Measurements from ENCODE around the gene CALHM5.

Gene CALHM5

DNA sequence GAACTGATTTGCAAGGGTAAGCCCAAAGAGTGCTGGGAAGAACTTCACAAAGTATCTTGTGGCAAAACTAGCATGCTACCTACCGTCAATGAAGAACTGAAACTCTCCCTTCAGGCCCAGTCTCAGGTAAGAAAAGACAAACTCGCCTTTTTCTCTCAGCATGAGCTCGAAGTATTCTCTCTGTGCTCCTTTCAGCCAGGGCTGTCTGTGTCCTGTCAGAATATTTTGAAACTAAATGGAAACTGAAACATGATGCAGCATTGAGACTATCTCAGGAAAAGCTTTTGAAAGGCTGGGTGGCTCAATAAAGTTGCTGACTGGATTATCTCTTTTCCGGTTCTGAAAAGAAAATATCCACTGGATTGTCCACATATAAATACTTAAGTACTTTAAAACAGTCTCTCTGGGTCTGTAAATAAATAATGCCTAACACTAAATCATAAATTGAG lies 696 bp downstream of the CALHM5 start:
- DNase-seq, result no peak

DNA sequence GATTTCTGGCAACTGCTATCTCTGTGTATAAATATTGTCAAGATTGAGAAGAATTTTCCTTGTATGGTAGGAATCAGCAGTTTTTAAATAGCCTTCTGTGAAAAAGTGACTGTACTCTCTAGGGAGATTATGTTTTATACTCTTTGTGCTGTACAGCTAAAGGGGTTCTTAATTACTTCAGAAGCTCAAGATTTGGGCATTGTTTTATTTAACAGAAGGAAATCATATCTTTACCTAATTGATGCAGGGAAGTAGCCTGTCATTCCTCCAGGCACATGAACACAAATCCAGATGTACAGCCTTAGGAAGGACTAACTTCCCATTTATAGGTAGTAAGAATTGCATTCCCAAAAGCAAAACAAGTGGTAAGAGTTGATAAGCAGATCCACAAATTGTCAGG lies 1.3 kb downstream of the CALHM5 start:
- DNase-seq, result no peak

GRCh38 chr6:116513224-116513875 lies 1.9 kb downstream of the CALHM5 start:
- no peak for DNase-seq

DNA sequence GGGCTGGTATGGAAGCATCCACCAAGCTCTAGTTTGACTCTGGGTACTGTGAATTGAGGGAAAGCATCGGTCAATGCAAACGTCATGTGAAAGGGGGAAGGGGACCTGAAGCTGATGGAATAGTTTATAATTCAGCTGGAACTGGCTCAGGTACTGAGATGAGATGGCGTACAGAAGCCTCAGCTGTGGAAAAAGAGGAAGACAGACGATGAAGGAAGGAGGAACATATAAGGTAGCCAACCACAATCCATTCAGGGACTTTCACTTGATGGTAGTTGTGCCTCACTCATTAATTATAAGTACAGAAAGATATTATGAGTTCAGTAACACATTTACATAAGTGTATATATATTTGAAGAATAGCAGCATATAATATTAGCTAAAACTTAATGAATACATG lies 2.7 kb downstream of the CALHM5 start:
- DNase-seq, result no peak

- DNase-seq, result no peak
Measured at GRCh38 chr6:116515141-116515540, 3.7 kb downstream of the CALHM5 start.

DNA sequence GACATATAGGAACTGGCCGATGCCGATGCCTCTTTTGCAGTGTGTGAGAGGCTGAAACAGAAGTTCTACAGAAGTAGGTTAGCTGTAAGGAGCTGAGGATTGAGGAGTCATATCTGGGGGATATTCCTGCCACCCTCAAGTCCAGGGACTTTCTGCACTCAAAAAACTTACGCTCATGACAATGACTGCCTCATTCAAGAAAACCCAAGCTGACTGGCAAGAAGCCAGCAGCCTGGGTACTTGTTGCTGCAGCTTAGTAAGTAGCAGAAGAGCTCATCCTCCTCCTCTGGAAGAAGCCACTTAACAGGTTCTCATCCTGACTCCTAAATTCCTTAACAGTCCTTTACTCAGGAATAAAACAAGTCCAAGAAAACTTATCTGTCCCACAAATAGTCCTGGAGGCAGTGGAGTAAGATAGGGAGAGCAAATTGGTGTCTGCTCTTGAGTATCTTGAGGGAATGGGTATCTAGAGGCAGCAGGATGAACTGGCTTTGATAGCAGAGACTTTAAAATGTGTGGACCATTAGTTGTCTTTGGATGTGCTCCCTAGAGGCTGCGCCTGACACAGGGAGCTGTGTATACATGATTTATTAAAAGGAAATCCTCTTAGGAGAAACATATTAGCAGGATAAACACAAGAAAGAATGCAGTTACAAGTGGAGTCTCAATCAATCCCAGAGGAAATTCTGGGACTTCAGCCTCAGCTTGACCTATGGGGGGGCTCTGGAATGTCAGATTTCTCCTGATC lies 7.4 kb downstream of the CALHM5 start:
- no peak for DNase-seq

- no peak for DNase-seq
Measured at GRCh38 chr6:116522896-116523295, 11.5 kb downstream of the CALHM5 start.

GRCh38 chr6:116524236-116524635 lies 12.8 kb downstream of the CALHM5 start:
- no peak for DNase-seq

DNA sequence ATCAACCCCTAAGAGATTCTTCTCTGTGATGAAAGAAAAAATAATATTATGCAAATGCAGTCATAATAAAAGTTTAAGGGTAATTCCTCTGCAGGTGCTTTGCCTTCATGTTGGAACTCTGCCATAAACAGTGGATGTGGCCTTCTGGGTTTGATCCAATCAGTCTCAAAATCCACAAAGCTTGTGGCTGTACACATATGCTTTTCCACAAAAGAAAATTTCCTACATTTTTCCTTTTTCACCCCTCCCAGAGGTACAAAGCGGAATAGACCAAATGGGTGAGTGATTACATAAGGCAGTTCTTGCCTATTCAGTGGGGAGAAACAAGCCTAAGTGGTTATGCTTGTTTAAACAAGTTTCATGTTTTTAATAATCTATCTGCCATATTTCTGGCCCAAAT lies 16.7 kb downstream of the CALHM5 start:
- no peak for DNase-seq

GRCh38 chr6:116528780-116529179 lies 17.3 kb downstream of the CALHM5 start:
- DNase-seq, result no peak

- no peak for DNase-seq
Measured at GRCh38 chr6:116529466-116530290, 18.2 kb downstream of the CALHM5 start.

DNA sequence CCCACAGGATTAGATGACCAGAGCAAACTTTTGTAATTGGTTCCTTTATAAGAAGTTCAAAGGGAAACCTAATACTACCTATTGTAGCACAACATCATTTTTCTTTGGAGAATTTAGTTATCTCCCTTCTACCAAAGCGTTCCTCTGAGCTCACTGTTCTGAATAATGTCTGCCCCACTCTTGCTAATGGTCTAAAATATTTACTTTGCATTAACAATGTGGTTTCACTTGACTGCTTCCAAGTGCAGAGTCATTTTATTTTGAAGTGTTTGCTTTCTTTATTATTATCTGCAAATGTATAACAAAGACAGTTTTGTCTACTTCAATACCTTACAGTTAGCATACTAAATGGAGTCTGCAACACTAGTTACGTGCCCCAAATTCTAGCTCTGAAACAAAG lies 19.0 kb downstream of the CALHM5 start:
- no peak for DNase-seq

DNA sequence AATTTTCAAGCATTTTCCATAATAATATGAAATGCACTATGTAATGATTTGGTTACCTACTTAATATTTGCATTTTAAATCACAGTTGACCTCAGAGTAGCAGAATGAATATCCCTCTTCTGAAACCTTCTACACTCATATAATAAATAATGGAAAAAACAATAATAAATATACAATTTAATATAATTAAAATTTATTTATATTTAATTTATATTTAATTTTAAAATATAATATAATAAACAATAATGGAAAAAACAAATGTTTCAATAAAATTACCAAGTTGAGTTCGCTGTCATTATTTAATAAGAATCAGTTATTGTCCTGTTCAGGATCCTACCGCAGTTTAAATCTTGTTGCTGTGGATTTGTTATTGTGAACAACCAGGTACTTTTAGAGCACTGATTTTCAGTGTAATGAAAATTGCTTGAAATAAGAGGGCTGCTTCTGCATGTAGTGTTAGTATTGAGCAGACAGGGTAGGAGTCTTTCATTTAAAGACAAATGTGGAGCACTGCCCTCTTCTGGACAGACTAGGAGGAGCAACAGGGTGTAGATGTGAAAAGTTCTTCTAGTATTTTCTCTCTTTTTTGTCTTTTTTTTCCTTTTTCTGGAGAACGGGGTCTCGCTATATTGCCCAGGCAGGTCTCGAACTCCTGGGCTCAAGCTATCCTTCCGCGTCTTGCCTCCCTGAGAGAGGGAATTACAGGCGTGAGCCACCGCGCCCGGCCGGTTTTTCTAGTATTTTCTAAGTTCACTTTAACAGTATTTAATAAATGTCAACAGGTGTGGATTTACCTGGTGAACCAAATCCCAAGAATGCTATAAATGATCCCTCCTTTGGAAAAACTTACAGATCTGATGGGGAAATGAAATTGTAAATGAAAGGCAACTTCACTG lies 20.5 kb downstream of the CALHM5 start:
- peak; percentile 53 for DNase-seq

DNA sequence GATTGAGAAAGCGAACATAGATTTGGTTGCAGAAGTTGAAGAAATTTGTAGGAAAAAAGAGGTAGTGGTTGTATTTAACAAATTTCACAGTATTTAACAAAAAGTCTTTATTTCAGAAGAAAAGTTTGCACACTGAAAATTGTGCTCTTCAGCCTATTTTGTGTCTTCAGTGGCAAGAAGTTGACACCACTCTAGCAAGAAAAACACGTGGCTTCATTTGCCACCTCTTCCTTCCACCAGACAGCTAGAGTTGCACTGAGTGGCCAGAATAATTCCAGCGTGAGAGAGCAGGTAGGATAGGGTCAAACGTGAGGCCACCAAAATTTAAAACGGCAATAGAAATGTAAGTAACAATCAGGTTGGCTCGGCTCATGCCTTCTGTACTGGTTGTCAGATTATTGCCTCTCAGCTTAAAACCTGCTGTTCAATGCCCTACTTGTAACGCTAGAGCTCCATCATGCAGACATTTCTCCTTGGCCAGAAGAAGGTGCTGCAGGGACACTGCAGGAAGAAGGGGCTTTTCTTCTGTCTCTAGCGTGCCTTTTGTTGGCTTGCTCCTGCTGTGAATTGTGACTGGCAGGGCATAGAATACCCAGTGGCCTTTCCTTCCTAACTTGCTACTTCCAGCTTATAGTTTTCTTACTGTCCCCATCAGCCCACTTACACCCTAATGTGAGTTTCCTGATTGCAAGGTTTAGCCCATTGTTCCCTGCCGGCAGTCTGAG lies 22.0 kb downstream of the CALHM5 start:
- DNase-seq, result no peak

DNA sequence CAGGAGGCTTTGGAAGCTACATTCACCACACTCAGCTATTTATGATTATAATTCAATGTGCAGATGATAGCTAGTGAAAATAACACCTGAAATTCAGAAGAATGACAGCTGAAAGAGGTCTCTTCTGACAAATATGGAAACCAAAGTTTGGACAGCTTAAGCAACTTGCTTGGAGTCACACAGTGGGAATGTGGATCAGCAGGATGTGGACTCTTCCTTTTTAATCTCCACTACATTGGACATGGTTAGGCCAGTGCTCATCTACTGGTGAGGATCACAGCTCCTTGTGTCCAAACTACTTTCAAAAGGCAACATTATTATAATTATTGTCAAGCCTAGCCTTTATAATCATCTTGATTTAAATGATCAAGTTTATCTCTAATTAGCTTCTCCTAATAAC lies 23.7 kb downstream of the CALHM5 start:
- DNase-seq, result no peak

DNA sequence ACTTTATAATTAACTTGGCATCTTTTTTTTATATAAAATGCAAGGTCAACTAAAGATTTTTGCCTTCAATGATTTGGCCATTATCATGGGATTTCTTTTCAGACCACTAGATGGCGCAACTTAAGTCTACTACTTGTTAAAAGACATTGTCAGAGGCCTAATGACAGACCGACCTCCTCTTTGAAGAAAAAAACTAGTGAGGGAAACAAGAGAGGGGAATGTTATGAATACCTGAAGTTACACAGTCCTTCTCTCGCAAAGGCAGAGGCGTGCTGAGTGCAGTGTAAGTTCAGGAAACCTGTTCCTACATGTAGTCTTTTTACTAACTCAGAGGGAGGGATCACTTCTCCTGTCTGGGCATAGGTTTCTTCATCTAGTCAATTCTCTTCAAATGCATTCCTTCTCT lies 24.8 kb downstream of the CALHM5 start:
- peak; percentile 12 for DNase-seq

GRCh38 chr6:116542426-116542825 lies 31.0 kb downstream of the CALHM5 start:
- DNase-seq, result no peak

- no peak for DNase-seq
Measured at GRCh38 chr6:116543149-116543548, 31.7 kb downstream of the CALHM5 start.

GRCh38 chr6:116545651-116546050 lies 34.2 kb downstream of the CALHM5 start, which contains the start of gene TRAPPC3L:
Gene TRAPPC3L, minus strand, starts transcription at chr6:116545684. Its CDS starts 170 bp downstream, at chr6:116545514.
- no peak for DNase-seq

GRCh38 chr6:116547358-116547757 lies 35.9 kb downstream of the CALHM5 start:
- DNase-seq, result no peak

DNA sequence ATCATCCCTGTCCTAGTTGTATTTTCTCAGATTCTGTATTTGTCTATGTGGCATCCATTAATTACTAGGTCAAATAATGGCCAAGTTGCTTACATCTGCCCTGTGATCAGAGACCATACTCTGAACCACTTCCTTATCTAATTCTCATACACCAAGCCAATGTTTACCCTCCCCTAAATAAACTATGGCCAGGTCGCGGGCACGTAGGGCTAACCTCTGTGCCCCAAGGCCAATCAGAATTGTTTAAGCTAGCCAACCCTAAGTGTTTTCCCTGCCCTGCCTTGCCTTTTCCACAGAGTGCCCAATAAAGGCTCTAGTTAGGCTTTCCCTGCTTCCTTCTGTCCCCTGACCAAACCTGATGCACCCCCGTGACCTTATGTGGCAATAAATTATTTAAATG lies 39.4 kb downstream of the CALHM5 start:
- no peak for DNase-seq

GRCh38 chr6:116553451-116553850 lies 42.0 kb downstream of the CALHM5 start, which contains the start of gene CALHM4:
Gene CALHM4, plus strand, starts transcription at chr6:116553751. Its CDS starts 43 bp downstream, at chr6:116553794.
- no peak for DNase-seq

Measured in effector CD4-positive, alpha-beta T cell (primary cell).